ENCODE measurements around the gene MMP21. TPM values are rescaled to one million over a fixed set of nuclear protein-coding genes. Genes with fewer than 3 reads are reported as not detected.
A peak's percentile ranks its signal among the peaks of the same experiment; 100 is the strongest.

The MMP21 gene
- under 1 TPM in 2 of 3 donors, not detected in 1; 0.10 to 0.13 TPM for polyA plus RNA-seq

GRCh38 chr10:125775491-125776106, at the start of gene MMP21:
MMP21 (minus strand) TSS chr10:125775821; CDS start chr10:125775821, 0 bp downstream.
- 92 to 95% (median 93%) methylated on average over 26 of the region's 26 CpGs for WGBS, 3 donors
- H3K27ac ChIP-seq (ENCODE audit: low read depth, low read length) = no peak within 1 kb of the TSS

- 73 to 86% (median 73%) methylated on average over 1 of the region's 1 CpG for WGBS, 3 donors
- no peak overlapping the region for H3K27ac ChIP-seq (ENCODE audit: low read depth, low read length)
Measured at GRCh38 chr10:125824736-125825135, 49.1 kb upstream of the MMP21 start.

GRCh38 chr10:125823663-125824251, 48.1 kb upstream of the MMP21 start:
- H3K27ac ChIP-seq (ENCODE audit: low read depth, low read length) = no peak overlapping the region
- WGBS, 3 donors = 0 to 1% (median 0%) methylated on average over 20 of the region's 20 CpGs

GRCh38 chr10:125822878-125823662, 47.4 kb upstream of the MMP21 start, which contains the start of the genes BCCIP and UROS:
BCCIP (plus strand) TSS chr10:125823546; CDS start chr10:125823558, 12 bp downstream.
UROS (minus strand) TSS chr10:125823258; CDS start chr10:125816499, 6,759 bp downstream.
- 0 to 1% (median 0%) methylated on average over 63 to 74 of the region's 74 CpGs for WGBS, 3 donors
- peak within 1 kb of the TSS; percentile 70 for H3K27ac ChIP-seq (ENCODE audit: low read depth, low read length)

- WGBS, 3 donors = 50 to 66% (median 57%) methylated on average over 1 of the region's 1 CpG
- H3K27ac ChIP-seq (ENCODE audit: low read depth, low read length) = no peak overlapping the region
Measured at GRCh38 chr10:125820701-125821100, 45.1 kb upstream of the MMP21 start.

- WGBS, 3 donors = 76 to 86% (median 82%) methylated on average over 6 of the region's 6 CpGs
- no peak overlapping the region for H3K27ac ChIP-seq (ENCODE audit: low read depth, low read length)
Measured at GRCh38 chr10:125817337-125817946, 41.8 kb upstream of the MMP21 start.

- no peak overlapping the region for H3K27ac ChIP-seq (ENCODE audit: low read depth, low read length)
- WGBS, 3 donors = 78 to 91% (median 89%) methylated on average over 4 of the region's 4 CpGs
Measured at GRCh38 chr10:125816548-125816947, 40.9 kb upstream of the MMP21 start.

GRCh38 chr10:125815764-125816163, 40.1 kb upstream of the MMP21 start:
- H3K27ac ChIP-seq (ENCODE audit: low read depth, low read length) = no peak overlapping the region
- WGBS, 3 donors = 0 to 40% (median 0%) methylated on average over 1 of the region's 1 CpG

GRCh38 chr10:125812128-125812750, 36.6 kb upstream of the MMP21 start:
- WGBS, 3 donors = 57 to 88% (median 77%) methylated on average over 1 of the region's 1 CpG
- H3K27ac ChIP-seq (ENCODE audit: low read depth, low read length) = no peak overlapping the region

GRCh38 chr10:125811251-125811650, 35.6 kb upstream of the MMP21 start:
- 60 to 85% (median 66%) methylated on average over 1 of the region's 1 CpG for WGBS, 3 donors
- H3K27ac ChIP-seq (ENCODE audit: low read depth, low read length) = no peak overlapping the region

GRCh38 chr10:125808047-125808446, 32.4 kb upstream of the MMP21 start:
- H3K27ac ChIP-seq (ENCODE audit: low read depth, low read length) = no peak overlapping the region
- 92 to 100% (median 94%) methylated on average over 1 of the region's 1 CpG for WGBS, 3 donors

GRCh38 chr10:125802739-125803138, 27.1 kb upstream of the MMP21 start:
- 97 to 99% (median 98%) methylated on average over 7 of the region's 7 CpGs for WGBS, 3 donors
- H3K27ac ChIP-seq (ENCODE audit: low read depth, low read length) = no peak overlapping the region

GRCh38 chr10:125802131-125802530, 26.5 kb upstream of the MMP21 start:
- WGBS, 3 donors = 78 to 84% (median 79%) methylated on average over 5 of the region's 5 CpGs
- H3K27ac ChIP-seq (ENCODE audit: low read depth, low read length) = no peak overlapping the region

GRCh38 chr10:125801574-125801973, 26.0 kb upstream of the MMP21 start:
- WGBS, 3 donors = 75 to 95% (median 89%) methylated on average over 1 of the region's 1 CpG
- no peak overlapping the region for H3K27ac ChIP-seq (ENCODE audit: low read depth, low read length)

GRCh38 chr10:125799451-125800182, 24.0 kb upstream of the MMP21 start:
- H3K27ac ChIP-seq (ENCODE audit: low read depth, low read length) = no peak overlapping the region
- WGBS, 3 donors = 83 to 93% (median 89%) methylated on average over 8 of the region's 8 CpGs

- H3K27ac ChIP-seq (ENCODE audit: low read depth, low read length) = no peak overlapping the region
- WGBS, 3 donors = 28 to 71% (median 51%) methylated on average over 5 of the region's 5 CpGs
Measured at GRCh38 chr10:125797994-125798662, 22.5 kb upstream of the MMP21 start.

- H3K27ac ChIP-seq (ENCODE audit: low read depth, low read length) = no peak overlapping the region
- 41 to 98% (median 93%) methylated on average over 8 of the region's 8 CpGs for WGBS, 3 donors
Measured at GRCh38 chr10:125797424-125797823, 21.8 kb upstream of the MMP21 start.

Data from adipose tissue (tissue), 3 donors.